Measurements from ENCODE around the gene NPAS3. TPM values are rescaled to one million over a fixed set of nuclear protein-coding genes. Genes with fewer than 3 reads are reported as not detected.

The NPAS3 gene
- total RNA-seq, 4 donors from 2014 or later, result 1.5 to 12.3 (median 3.4) TPM

DNA sequence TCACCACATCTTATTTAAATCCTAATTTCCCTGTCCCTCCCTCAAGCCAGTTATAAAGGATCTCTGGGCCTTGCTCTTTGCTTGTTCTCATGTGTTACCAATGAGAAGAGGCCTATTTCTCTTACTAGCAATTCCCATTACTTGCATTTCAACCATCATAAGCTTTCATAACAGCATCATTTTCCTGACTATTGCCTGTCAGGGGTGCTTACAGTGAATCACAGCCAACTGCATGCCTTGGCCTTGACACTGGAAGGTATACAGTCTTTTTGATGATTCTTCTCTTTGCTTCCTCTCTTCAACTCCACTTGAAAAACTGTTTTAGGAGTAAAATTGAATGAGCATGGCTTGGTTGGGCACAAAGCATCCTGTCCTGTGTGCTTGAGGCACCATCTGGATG is 127.0 kb downstream of the NPAS3 start:
- no peaks in the 10 kb centered on the region for H3K27me3 ChIP-seq
- TF ChIP-seq, protein P1, sequence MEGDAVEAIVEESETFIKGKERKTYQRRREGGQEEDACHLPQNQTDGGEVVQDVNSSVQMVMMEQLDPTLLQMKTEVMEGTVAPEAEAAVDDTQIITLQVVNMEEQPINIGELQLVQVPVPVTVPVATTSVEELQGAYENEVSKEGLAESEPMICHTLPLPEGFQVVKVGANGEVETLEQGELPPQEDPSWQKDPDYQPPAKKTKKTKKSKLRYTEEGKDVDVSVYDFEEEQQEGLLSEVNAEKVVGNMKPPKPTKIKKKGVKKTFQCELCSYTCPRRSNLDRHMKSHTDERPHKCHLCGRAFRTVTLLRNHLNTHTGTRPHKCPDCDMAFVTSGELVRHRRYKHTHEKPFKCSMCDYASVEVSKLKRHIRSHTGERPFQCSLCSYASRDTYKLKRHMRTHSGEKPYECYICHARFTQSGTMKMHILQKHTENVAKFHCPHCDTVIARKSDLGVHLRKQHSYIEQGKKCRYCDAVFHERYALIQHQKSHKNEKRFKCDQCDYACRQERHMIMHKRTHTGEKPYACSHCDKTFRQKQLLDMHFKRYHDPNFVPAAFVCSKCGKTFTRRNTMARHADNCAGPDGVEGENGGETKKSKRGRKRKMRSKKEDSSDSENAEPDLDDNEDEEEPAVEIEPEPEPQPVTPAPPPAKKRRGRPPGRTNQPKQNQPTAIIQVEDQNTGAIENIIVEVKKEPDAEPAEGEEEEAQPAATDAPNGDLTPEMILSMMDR (IDR thresholded peaks at IDR 0.05), result no peak
- TF ChIP-seq EP300 (IDR thresholded peaks at IDR 0.05) (no peak), POLR2A (IDR thresholded peaks at IDR 0.05) (no peak)
- no peak for DNase-seq (ENCODE audit: low spot score in 2 of 2)
- H3K4me1 ChIP-seq, result no peaks in the 10 kb centered on the region
- H3K4me3 ChIP-seq, result no peak overlapping the region
- no peaks in the 10 kb centered on the region for H3K36me3 ChIP-seq
- H3K27ac ChIP-seq, result no peak overlapping the region
- H3K9me3 ChIP-seq, result no peaks in the 10 kb centered on the region

DNA sequence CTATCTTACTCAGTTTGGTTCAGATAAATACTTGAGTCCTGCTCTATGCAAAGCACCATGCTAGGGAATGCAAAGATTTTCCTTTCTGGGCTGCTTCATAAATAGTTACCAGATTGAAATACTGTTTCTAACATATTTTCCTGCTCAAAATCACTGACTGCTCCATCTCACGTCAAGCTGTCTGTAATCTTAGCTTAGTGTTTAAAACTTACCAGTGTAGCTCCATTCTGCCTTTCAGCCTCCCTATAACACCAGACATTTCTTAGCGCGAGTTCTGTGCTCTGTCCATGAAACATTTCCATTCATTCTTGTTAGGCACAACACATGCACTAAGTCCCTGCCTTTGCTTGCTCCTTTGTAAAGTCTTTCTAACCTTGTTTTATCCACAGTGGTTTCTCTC is 129.4 kb downstream of the NPAS3 start:
- H3K36me3 ChIP-seq, result no peaks in the 10 kb centered on the region
- H3K27me3 ChIP-seq, result no peaks in the 10 kb centered on the region
- TF ChIP-seq EP300 (IDR thresholded peaks at IDR 0.05) (no peak), POLR2A (IDR thresholded peaks at IDR 0.05) (no peak)
- TF ChIP-seq, protein P1 (IDR thresholded peaks at IDR 0.05), result no peak
- WGBS, 2 donors, result 74 to 80% methylated on average over 3 of the region's 3 CpGs
- H3K4me1 ChIP-seq, result no peaks in the 10 kb centered on the region
- H3K4me3 ChIP-seq, result no peak overlapping the region
- no peaks in the 10 kb centered on the region for H3K9me3 ChIP-seq
- DNase-seq (ENCODE audit: low spot score in 2 of 2), result no peak
- no peak overlapping the region for H3K27ac ChIP-seq

DNA sequence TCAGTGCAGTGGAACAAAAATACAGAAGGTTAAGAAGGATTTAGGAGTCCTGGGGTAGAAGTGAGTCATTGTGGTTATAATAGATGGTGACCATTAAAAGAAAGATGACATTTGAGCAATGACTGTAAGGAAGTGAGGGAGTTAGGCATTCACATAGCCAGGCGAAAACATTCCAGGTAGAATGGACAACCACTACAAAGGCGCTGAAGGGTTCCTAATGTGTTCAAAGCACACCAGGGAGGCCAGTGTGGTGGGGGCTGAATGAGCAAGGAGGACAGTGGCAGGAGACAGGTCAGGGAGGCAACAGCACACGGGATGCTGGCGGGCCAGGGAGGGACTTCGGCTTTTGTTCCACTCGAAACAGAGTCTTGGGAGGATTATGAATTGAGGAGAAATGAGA is 129.9 kb downstream of the NPAS3 start:
- Histone ChIP-seq H3K4me1 (no peaks in the 10 kb centered on the region), H3K9me3 (no peaks in the 10 kb centered on the region), H3K36me3 (no peaks in the 10 kb centered on the region), H3K27me3 (no peaks in the 10 kb centered on the region), H3K4me3 (no peak overlapping the region), H3K27ac (no peak overlapping the region)
- DNase-seq (ENCODE audit: low spot score in 2 of 2), result no peak
- TF ChIP-seq, protein P1 (IDR thresholded peaks at IDR 0.05), result no peak
- TF ChIP-seq EP300 (IDR thresholded peaks at IDR 0.05), result no peak
- TF ChIP-seq POLR2A (IDR thresholded peaks at IDR 0.05), result no peak
- 92 to 96% methylated on average over 6 of the region's 6 CpGs for WGBS, 2 donors

DNA sequence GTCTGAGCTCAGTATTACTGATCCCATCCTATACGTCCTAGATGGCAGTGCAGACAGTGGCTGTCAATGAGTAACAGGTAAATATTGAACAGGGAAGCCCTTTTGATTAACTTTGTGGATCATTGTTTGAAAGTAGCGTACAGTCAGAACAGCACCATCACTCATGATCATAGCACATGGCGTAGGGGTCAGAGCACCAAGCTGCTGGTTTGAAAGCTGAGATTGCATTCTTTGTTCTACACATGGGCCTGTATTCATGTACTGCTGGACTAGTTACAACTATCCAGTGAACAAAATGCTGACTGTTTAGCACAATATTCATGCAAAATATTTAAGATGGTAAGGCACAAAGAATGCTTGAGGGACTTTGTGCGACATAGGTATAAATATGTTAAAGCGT is 131.8 kb downstream of the NPAS3 start:
- TF ChIP-seq, protein P1 (IDR thresholded peaks at IDR 0.05), result no peak
- no peak for TF ChIP-seq POLR2A (IDR thresholded peaks at IDR 0.05)
- TF ChIP-seq EP300 (IDR thresholded peaks at IDR 0.05), result no peak
- DNase-seq (ENCODE audit: low spot score in 2 of 2), result no peak
- Histone ChIP-seq H3K4me1 (no peaks in the 10 kb centered on the region), H3K27ac (peak overlapping the region in 1 of 4 donors; percentile 21), H3K36me3 (no peaks in the 10 kb centered on the region), H3K4me3 (no peak overlapping the region), H3K9me3 (no peaks in the 10 kb centered on the region), H3K27me3 (no peaks in the 10 kb centered on the region)
- 51 to 63% methylated on average over 5 of the region's 5 CpGs for WGBS, 2 donors

DNA sequence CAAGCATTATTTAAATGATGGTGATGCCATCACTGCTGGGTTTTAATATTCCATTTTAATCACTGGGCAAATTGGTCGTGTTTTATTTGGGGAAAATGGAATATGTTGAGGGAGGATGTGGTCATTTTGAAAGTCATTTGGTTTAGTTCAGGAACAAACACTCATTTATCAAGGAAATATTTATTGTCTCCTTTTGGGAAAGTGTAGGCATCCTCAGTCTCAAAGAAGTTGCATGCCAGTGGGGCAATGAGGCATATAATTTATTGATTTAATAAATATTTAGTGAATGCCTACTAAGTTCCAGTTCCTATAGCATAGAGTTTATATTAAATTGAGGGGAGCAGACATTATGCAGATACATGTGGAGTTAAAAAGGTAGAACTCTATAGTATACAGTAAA is 134.3 kb downstream of the NPAS3 start:
- Histone ChIP-seq H3K36me3 (no peaks in the 10 kb centered on the region), H3K27me3 (no peaks in the 10 kb centered on the region), H3K9me3 (no peaks in the 10 kb centered on the region), H3K4me3 (no peak overlapping the region), H3K27ac (no peak overlapping the region), H3K4me1 (no peaks in the 10 kb centered on the region)
- WGBS, 2 donors, result 51 to 63% methylated on average over 1 of the region's 1 CpG
- no peak for TF ChIP-seq EP300 (IDR thresholded peaks at IDR 0.05)
- no peak for TF ChIP-seq POLR2A (IDR thresholded peaks at IDR 0.05)
- TF ChIP-seq, protein P1 (IDR thresholded peaks at IDR 0.05), result no peak
- DNase-seq (ENCODE audit: low spot score in 2 of 2), result no peak

Data from tibial nerve (tissue), 4 donors.